ENCODE data around the gene UBE2K.
"Not testable (repeated sequence)": the region's sequence is repeated elsewhere in the genome, so short reads cannot be mapped to it uniquely, and the experiment has no call there.

UBE2K gene

GRCh38 chr4:39812500-39812899 is 114.6 kb downstream of the UBE2K start:
- no peak for DNase-seq

GRCh38 chr4:39813033-39813432 is 115.1 kb downstream of the UBE2K start:
- DNase-seq: not testable (repeated sequence)

GRCh38 chr4:39813761-39814160 is 115.8 kb downstream of the UBE2K start:
- DNase-seq: not testable (repeated sequence)

- no peak for DNase-seq
Measured at GRCh38 chr4:39814403-39815185, 116.7 kb downstream of the UBE2K start.

- DNase-seq: no peak
Measured at GRCh38 chr4:39818646-39819045, 120.7 kb downstream of the UBE2K start.

- DNase-seq: no peak
Measured at GRCh38 chr4:39820186-39820585, 122.2 kb downstream of the UBE2K start.

GRCh38 chr4:39821951-39822350 is 124.0 kb downstream of the UBE2K start:
- no peak for DNase-seq

- DNase-seq: no peak
Measured at GRCh38 chr4:39822662-39823061, 124.7 kb downstream of the UBE2K start.

- DNase-seq: no peak
Measured at GRCh38 chr4:39823191-39823590, 125.3 kb downstream of the UBE2K start.

- DNase-seq: no peak
Measured at GRCh38 chr4:39825090-39825489, 127.2 kb downstream of the UBE2K start.

GRCh38 chr4:39825741-39826231 is 127.8 kb downstream of the UBE2K start:
- no peak for DNase-seq
